HG03521 (cell line): ENCODE measurements around the gene CENPP.
"Not testable (repeated sequence)": the region's sequence is repeated elsewhere in the genome, so short reads cannot be mapped to it uniquely, and the experiment has no call there.

Experiments used
- ATAC-seq: cut with Tn5 transposase; IDR thresholded peaks from one replicate; pipeline ENCODE4 v1.9.1; 2021; ENCODE audit warnings: mild to moderate bottlenecking, moderate library complexity; ENCODE audit not compliant: unreplicated experiment

The CENPP gene

GRCh38 chr9:92377876-92378275, 52.1 kb downstream of the CENPP start:
- no peak for ATAC-seq

- ATAC-seq = no peak
Observed at GRCh38 chr9:92378865-92379560, 53.3 kb downstream of the CENPP start.

GRCh38 chr9:92380603-92381002, 54.9 kb downstream of the CENPP start:
- no peak for ATAC-seq

GRCh38 chr9:92381775-92382174, 56.0 kb downstream of the CENPP start:
- no peak for ATAC-seq

- no peak for ATAC-seq
Observed at GRCh38 chr9:92384375-92384774, 58.6 kb downstream of the CENPP start.

- no peak for ATAC-seq
Observed at GRCh38 chr9:92385001-92385400, 59.2 kb downstream of the CENPP start.

- ATAC-seq = no peak
Observed at GRCh38 chr9:92385477-92385876, 59.7 kb downstream of the CENPP start.

GRCh38 chr9:92385953-92386352, 60.2 kb downstream of the CENPP start:
- no peak for ATAC-seq

- no peak for ATAC-seq
Observed at GRCh38 chr9:92392690-92393089, 66.9 kb downstream of the CENPP start.

GRCh38 chr9:92393686-92394085, 67.9 kb downstream of the CENPP start:
- ATAC-seq = no peak

GRCh38 chr9:92395617-92396016, 69.9 kb downstream of the CENPP start:
- no peak for ATAC-seq

- no peak for ATAC-seq
Observed at GRCh38 chr9:92397853-92398252, 72.1 kb downstream of the CENPP start.

GRCh38 chr9:92402360-92402759, 76.6 kb downstream of the CENPP start:
- no peak for ATAC-seq

GRCh38 chr9:92402826-92403745, 77.3 kb downstream of the CENPP start:
- ATAC-seq = no peak

- ATAC-seq = no peak
Observed at GRCh38 chr9:92404042-92404836, 78.5 kb downstream of the CENPP start, which contains the start of gene OGN. OGN (minus strand) TSS chr9:92404578; CDS start chr9:92403407, 1,171 bp downstream.

GRCh38 chr9:92405818-92406217, 80.1 kb downstream of the CENPP start:
- no peak for ATAC-seq

GRCh38 chr9:92406477-92406876, 80.7 kb downstream of the CENPP start:
- ATAC-seq = no peak

- no peak for ATAC-seq
Observed at GRCh38 chr9:92407818-92408217, 82.1 kb downstream of the CENPP start.

GRCh38 chr9:92408747-92409478, 83.2 kb downstream of the CENPP start:
- ATAC-seq = no peak

- ATAC-seq = not testable (repeated sequence)
Observed at GRCh38 chr9:92411157-92411556, 85.4 kb downstream of the CENPP start.

- no peak for ATAC-seq
Observed at GRCh38 chr9:92414566-92414965, 88.8 kb downstream of the CENPP start.
